OCI-LY7 (cell line): ENCODE measurements around the gene UBE2G1. TPM values are rescaled to one million over a fixed set of nuclear protein-coding genes. Genes with fewer than 3 reads are reported as not detected.

Experiments
- BruUV-seq: library from RNA; stranded (reverse); fragments of 400-500 nt; replicated peaks from 2 replicates; lab custom pipeline; 2021; lab: Mats Ljungman, UMichigan
- CTCF ChIA-PET: fragments of 300-600 bp; sonication (Branson Sonifier 250); formaldehyde crosslinking; loops from one replicate; lab custom pipeline; 2022; ENCODE audit warnings: antibody characterized with exemption; ENCODE audit not compliant: unreplicated experiment; lab: Charles Lee
- POLR2A ChIA-PET: fragments of 300-600 bp; sonication (Branson Sonifier 250); formaldehyde crosslinking; loops from one replicate; lab custom pipeline; 2022; ENCODE audit warnings: antibody characterized with exemption; lab: Charles Lee
- DNase-seq: peaks from one replicate; pipeline ENCODE4 v3.0.0-alpha.2; 2015; ENCODE audit warnings: low spot score
- H2AFZ ChIP-seq: fragments of 200-600 bp; sonication (generic), shearing (Covaris generic); 2 replicates; pipeline ENCODE4 v1.6.1; 2014; ENCODE audit warnings: mild to moderate bottlenecking, antibody characterized with exemption, low read length, moderate library complexity
- H3K27ac ChIP-seq: fragments of 200-600 bp; sonication (generic); 2 replicates; pipeline ENCODE4 v1.5.1; 2014; ENCODE audit warnings: mixed run types, low read depth, mild to moderate bottlenecking, moderate library complexity, low read length, inconsistent platforms; ENCODE audit not compliant: poor library complexity, severe bottlenecking
- H3K36me3 ChIP-seq: fragments of 200-600 bp; sonication (generic); 2 replicates; pipeline ENCODE4 v1.6.1; 2014; ENCODE audit warnings: mild to moderate bottlenecking, antibody characterized with exemption, low read length, moderate library complexity, mixed read lengths; ENCODE audit not compliant: insufficient read depth
- H3K4me1 ChIP-seq: fragments of 200-600 bp; sonication (generic); 2 replicates; pipeline ENCODE4 v1.5.1; 2014; ENCODE audit warnings: mild to moderate bottlenecking, low read length; ENCODE audit not compliant: insufficient read depth, poor library complexity, severe bottlenecking
- H3K4me2 ChIP-seq: fragments of 200-600 bp; sonication (generic); 2 replicates; pipeline ENCODE4 v1.6.1; 2014; ENCODE audit warnings: mild to moderate bottlenecking, low read length
- H3K4me3 ChIP-seq: fragments of 200-600 bp; sonication (generic); 2 replicates; pipeline ENCODE4 v1.5.1; 2014; ENCODE audit warnings: mild to moderate bottlenecking, low read depth, low read length; ENCODE audit not compliant: poor library complexity, severe bottlenecking
- H3K79me2 ChIP-seq: fragments of 200-600 bp; sonication (generic); 2 replicates; pipeline ENCODE4 v1.6.1; 2016; ENCODE audit warnings: low read depth, mild to moderate bottlenecking, low read length, moderate library complexity, mixed read lengths; ENCODE audit not compliant: insufficient read depth
- H3K9me2 ChIP-seq: fragments of 200-600 bp; sonication (generic); 2 replicates; pipeline ENCODE4 v1.6.1; 2016; ENCODE audit warnings: mild to moderate bottlenecking, low read length, mixed read lengths; ENCODE audit not compliant: insufficient read depth
- H3K9me3 ChIP-seq: fragments of 200-600 bp; sonication (generic); 2 replicates; pipeline ENCODE4 v1.6.1; 2014; ENCODE audit warnings: mild to moderate bottlenecking, mixed run types, low read length, mixed read lengths
- H4K20me1 ChIP-seq: fragments of 200-600 bp; sonication (generic); 2 replicates; pipeline ENCODE4 v1.6.1; 2014; ENCODE audit warnings: mild to moderate bottlenecking, antibody characterized with exemption, low read length, moderate library complexity, mixed read lengths; ENCODE audit not compliant: insufficient read depth
- CTCF ChIP-seq: fragments of 200-600 bp; sonication (generic); conservative IDR thresholded peaks from 2 replicates; pipeline ENCODE4 v1.5.1; 2014; ENCODE audit warnings: mild to moderate bottlenecking, antibody characterized with exemption, low read length, moderate library complexity, mixed read lengths
- EZH2phosphoT487 ChIP-seq: fragments of 200-600 bp; sonication (generic); IDR thresholded peaks from 2 replicates; pipeline ENCODE4 v1.6.1; 2018; ENCODE audit warnings: low read depth, borderline replicate concordance, mild to moderate bottlenecking, mixed run types, antibody characterized with exemption, low read length, moderate library complexity, mixed read lengths
- intact Hi-C: fragments of 100-400 bp; cut with micrococcal nuclease; formaldehyde crosslinking; loops from one replicate; pipeline ENCODE4 v1.10.0; 2022; ENCODE audit not compliant: unreplicated experiment
- total RNA-seq, 2 experiments: library from RNA; depleted of rRNA in 1 of 2; stranded (reverse); fragments of >200 nt in 1 of 2; shearing (Covaris generic) in 1 of 2; gene quantifications; 2 replicates each; pipeline ENCODE4 v1.2.3, GENCODE V29; 2014 to 2022

Gene UBE2G1
- total RNA-seq, 2 experiments from 2014 or later = 115 to 216 TPM

GRCh38 chr17:4395111-4395478, 28.6 kb upstream of the UBE2G1 start:
- CTCF ChIA-PET = interaction anchor here (1.7 kb wide), 1 partner anchor 13 kb away, joined by 5 read pairs; no protein-coding TSS in a partner anchor
- Histone ChIP-seq H3K9me3 (peaks cover 5% of the 10 kb centered on the region; the same call in 1 of the 2 replicates), H3K4me3 (peak overlapping the region; percentile 59), H3K27ac (peak overlapping the region; percentile 97), H2AFZ (no peak overlapping the region), H3K79me2 (peaks cover 5% of the 10 kb centered on the region; the same call in 1 of the 2 replicates), H3K4me2 (peak overlapping the region; percentile 74), H3K4me1 (peaks cover 82% of the 10 kb centered on the region), H3K9me2 (no peaks in the 10 kb centered on the region), H4K20me1 (no peaks in the 10 kb centered on the region), H3K36me3 (no peaks in the 10 kb centered on the region)
- POLR2A ChIA-PET = interaction anchor here (0.8 to 4.2 kb wide), 11 partner anchors 8 to 41 kb away, joined by 3 to 29 read pairs (median 10); no protein-coding TSS in a partner anchor
- no peak for TF ChIP-seq CTCF
- no peak for TF ChIP-seq EZH2phosphoT487
- intact Hi-C loops = loop anchor here (5.0 kb wide), 1 partner anchor 433 kb away; the partner anchor contains the start of gene ATP2A3
- no peak for DNase-seq
- no TSS peak for BruUV-seq

DNA sequence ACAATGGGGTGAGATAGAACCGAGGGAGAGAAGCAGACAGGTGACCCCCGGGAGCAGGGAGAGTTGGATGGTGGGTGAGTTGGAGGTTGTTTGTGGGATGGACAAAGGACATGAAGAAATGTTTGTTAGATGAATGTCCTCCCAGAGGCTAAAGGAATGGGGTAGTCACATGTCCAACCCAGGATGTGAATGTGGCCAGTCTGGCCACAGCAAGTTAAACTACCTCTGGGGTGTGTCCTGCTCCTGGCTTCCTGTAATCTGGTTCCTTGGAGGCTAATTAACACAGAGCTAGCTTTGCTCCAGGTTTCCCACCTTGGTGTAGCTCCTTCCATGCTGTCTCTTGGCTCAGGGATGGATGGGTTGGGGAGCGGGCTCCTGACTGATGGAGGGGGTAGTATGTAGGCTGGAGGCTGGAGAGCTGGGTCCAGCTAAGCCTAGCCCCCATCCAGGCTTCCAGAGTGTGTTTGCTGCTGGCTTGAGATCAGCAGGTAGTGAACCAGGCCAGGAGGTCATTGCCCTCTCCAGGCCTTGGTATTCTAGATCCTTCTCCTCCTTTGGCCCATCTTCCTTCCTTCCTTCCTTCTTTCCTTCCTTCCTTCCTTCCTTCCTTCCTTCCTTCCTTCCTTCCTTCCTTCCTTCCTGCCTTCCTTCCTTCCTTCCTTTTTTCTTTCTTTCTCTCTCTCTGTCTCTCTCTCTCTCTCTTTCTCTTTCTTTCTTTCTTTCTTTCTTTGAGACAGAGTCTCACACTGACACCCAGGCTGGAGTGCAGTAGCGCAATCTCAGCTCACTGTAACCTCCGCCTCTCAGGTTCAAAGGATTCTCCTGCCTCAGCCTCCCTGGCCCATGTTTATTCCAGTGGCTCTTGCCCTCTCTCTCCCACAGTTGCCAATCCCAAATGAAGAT, 28.0 kb upstream of the UBE2G1 start:
- DNase-seq = no peak
- TF ChIP-seq CTCF = no peak
- Histone ChIP-seq H3K9me3 (peaks cover under 1% of the 10 kb centered on the region; the same call in 1 of the 2 replicates), H3K4me3 (peak overlapping the region; percentile 59), H3K9me2 (no peaks in the 10 kb centered on the region), H3K79me2 (peaks cover 5% of the 10 kb centered on the region; the same call in 1 of the 2 replicates), H3K36me3 (no peaks in the 10 kb centered on the region), H3K4me2 (peak overlapping the region; percentile 74), H3K27ac (peak overlapping the region; percentile 97), H3K4me1 (peaks cover 83% of the 10 kb centered on the region), H4K20me1 (no peaks in the 10 kb centered on the region), H2AFZ (peak overlapping the region; percentile 4; the same call in 1 of the 2 replicates)
- BruUV-seq = no TSS peak
- CTCF ChIA-PET = no interaction called here
- intact Hi-C loops = loop anchor here (5.0 kb wide), 1 partner anchor 432 kb away; the partner anchor contains the start of gene ATP2A3
- POLR2A ChIA-PET = interaction anchor here (0.8 to 4.2 kb wide), 11 partner anchors 8 to 41 kb away, joined by 3 to 29 read pairs (median 5); no protein-coding TSS in a partner anchor
